Tibial nerve (tissue), 4 donors: ENCODE results near the gene THAP2. TPM values are rescaled to one million over a fixed set of nuclear protein-coding genes. Genes with fewer than 3 reads are reported as not detected.

Experiments
- DNase-seq, 2 donors: peaks; one replicate each; pipeline ENCODE4 v3.0.0-alpha.2; 2019; ENCODE audit warnings: low spot score in 2 of 2
- H3K27ac ChIP-seq, 4 donors: fragments of 200-600 bp; sonication (generic) in 3 of 4; one replicate each; pipeline ENCODE4 v1.5.1; 2017 to 2019; ENCODE audit warnings: mild to moderate bottlenecking in 1 of 4
- H3K27me3 ChIP-seq, 2 donors: fragments of 200-600 bp; sonication (generic) in 1 of 2; one replicate each; pipeline versions ENCODE4 v1.5.1 to v1.6.0; 2017 to 2019
- H3K36me3 ChIP-seq, 3 donors: fragments of 200-600 bp; sonication (generic); one replicate each; pipeline ENCODE4 v1.5.1; 2018 to 2019
- H3K4me1 ChIP-seq, 4 donors: fragments of 200-600 bp; sonication (generic) in 3 of 4; one replicate each; pipeline ENCODE4 v1.5.1; 2017 to 2019
- H3K4me3 ChIP-seq, 4 donors: fragments of 200-600 bp; sonication (generic) in 3 of 4; one replicate each; pipeline ENCODE4 v1.5.1; 2017 to 2019; ENCODE audit warnings: mild to moderate bottlenecking in 1 of 4, moderate library complexity in 1 of 4
- H3K9me3 ChIP-seq, 4 donors: fragments of 200-600 bp; sonication (generic) in 3 of 4; one replicate each; pipeline ENCODE4 v1.5.1; 2017 to 2019
- EP300 ChIP-seq, 2 donors: sonication (generic); formaldehyde crosslinking; IDR thresholded peaks; one replicate each; pipeline ENCODE4 v1.6.1; 2017; ENCODE audit warnings: antibody characterized with exemption in 2 of 2, mild to moderate bottlenecking in 1 of 2
- POLR2A ChIP-seq, 2 donors: fragments of 450-650 bp; IDR thresholded peaks; one replicate each; pipeline ENCODE4 v1.6.1; 2017; ENCODE audit warnings: antibody characterized with exemption in 2 of 2, mild to moderate bottlenecking in 2 of 2, moderate library complexity in 2 of 2
- WGBS, 2 donors: methylation state at CpG; one replicate each; pipeline ENCODE4 v1.1.5; 2018; 5-methylcytosine and 5-hydroxymethylcytosine counted together
- total RNA-seq, 4 donors: library from RNA; depleted of rRNA; stranded (reverse); fragments of >200 nt; gene quantifications; one replicate each; pipeline ENCODE4 v1.1.0, GENCODE V29; 2016
- TF ChIP-seq, protein P1 (sequence below), 5 experiments: fragments of 200-600 bp in 3 of 5; fragments of 450-650 bp in 2 of 5; sonication (generic) in 3 of 5; IDR thresholded peaks; one replicate each; pipeline ENCODE4 v1.5.1; 2016 to 2019; ENCODE audit warnings: antibody characterized with exemption in 5 of 5, mild to moderate bottlenecking in 3 of 5, moderate library complexity in 2 of 5

The THAP2 gene
- total RNA-seq, 4 donors from 2014 or later = 2.1 to 5.0 (median 2.3) TPM

DNA sequence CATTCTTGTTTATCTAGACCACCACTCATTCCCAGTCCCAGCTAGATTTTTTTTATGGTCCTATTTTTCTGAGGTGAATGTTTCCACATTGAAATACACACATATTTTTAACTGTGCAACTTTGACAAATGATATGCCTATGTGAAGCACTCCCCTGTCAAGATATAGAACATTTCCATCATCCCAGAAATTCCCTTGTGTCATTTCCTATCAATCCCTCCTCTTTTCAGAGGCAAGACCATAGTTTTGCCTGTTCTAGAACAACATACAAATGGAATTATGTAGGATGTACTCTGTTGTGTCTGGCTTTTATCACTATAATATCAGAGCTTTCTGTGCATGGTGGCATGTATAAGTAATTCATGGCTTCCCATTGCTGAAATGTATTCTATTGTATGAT, 54.5 kb downstream of the THAP2 start:
- H3K36me3 ChIP-seq = no peaks in the 10 kb centered on the region
- no peak overlapping the region for H3K27ac ChIP-seq
- H3K27me3 ChIP-seq = no peaks in the 10 kb centered on the region
- H3K4me3 ChIP-seq = no peak overlapping the region
- H3K4me1 ChIP-seq = no peaks in the 10 kb centered on the region
- TF ChIP-seq, protein P1, sequence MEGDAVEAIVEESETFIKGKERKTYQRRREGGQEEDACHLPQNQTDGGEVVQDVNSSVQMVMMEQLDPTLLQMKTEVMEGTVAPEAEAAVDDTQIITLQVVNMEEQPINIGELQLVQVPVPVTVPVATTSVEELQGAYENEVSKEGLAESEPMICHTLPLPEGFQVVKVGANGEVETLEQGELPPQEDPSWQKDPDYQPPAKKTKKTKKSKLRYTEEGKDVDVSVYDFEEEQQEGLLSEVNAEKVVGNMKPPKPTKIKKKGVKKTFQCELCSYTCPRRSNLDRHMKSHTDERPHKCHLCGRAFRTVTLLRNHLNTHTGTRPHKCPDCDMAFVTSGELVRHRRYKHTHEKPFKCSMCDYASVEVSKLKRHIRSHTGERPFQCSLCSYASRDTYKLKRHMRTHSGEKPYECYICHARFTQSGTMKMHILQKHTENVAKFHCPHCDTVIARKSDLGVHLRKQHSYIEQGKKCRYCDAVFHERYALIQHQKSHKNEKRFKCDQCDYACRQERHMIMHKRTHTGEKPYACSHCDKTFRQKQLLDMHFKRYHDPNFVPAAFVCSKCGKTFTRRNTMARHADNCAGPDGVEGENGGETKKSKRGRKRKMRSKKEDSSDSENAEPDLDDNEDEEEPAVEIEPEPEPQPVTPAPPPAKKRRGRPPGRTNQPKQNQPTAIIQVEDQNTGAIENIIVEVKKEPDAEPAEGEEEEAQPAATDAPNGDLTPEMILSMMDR (IDR thresholded peaks at IDR 0.05) = no peak
- TF ChIP-seq POLR2A (IDR thresholded peaks at IDR 0.05) = no peak
- no peak for TF ChIP-seq EP300 (IDR thresholded peaks at IDR 0.05)
- H3K9me3 ChIP-seq = peaks cover 0 to 31% (median 0%) of the 10 kb centered on the region in 4 donors
- no peak for DNase-seq

GRCh38 chr12:71719647-71720370, 55.7 kb downstream of the THAP2 start:
- no peak for DNase-seq
- Histone ChIP-seq H3K4me1 (no peaks in the 10 kb centered on the region), H3K27ac (no peak overlapping the region), H3K4me3 (no peak overlapping the region), H3K27me3 (no peaks in the 10 kb centered on the region), H3K36me3 (no peaks in the 10 kb centered on the region), H3K9me3 (peaks cover 0 to 19% (median 0%) of the 10 kb centered on the region in 4 donors)
- WGBS, 2 donors = 74 to 80% methylated on average over 5 of the region's 5 CpGs
- TF ChIP-seq POLR2A (IDR thresholded peaks at IDR 0.05) (no peak), EP300 (IDR thresholded peaks at IDR 0.05) (no peak)
- TF ChIP-seq, protein P1 (IDR thresholded peaks at IDR 0.05) = no peak

- Histone ChIP-seq H3K9me3 (no peaks in the 10 kb centered on the region), H3K4me3 (no peak overlapping the region), H3K27me3 (no peaks in the 10 kb centered on the region), H3K36me3 (no peaks in the 10 kb centered on the region), H3K4me1 (no peaks in the 10 kb centered on the region), H3K27ac (no peak overlapping the region)
- WGBS, 2 donors = 86 to 97% methylated on average over 4 of the region's 4 CpGs
- DNase-seq = peak in 1 of 2 donors; percentile 23
- peak in 1 of 2 donors; percentile 19 for TF ChIP-seq EP300 (IDR thresholded peaks at IDR 0.05)
- TF ChIP-seq, protein P1 (IDR thresholded peaks at IDR 0.05) = no peak
Observed at GRCh38 chr12:71721783-71722505, 57.8 kb downstream of the THAP2 start.

GRCh38 chr12:71725011-71725410, 60.9 kb downstream of the THAP2 start:
- TF ChIP-seq POLR2A (IDR thresholded peaks at IDR 0.05) = no peak
- peak in 1 of 2 donors; percentile 59 for TF ChIP-seq EP300 (IDR thresholded peaks at IDR 0.05)
- peak in 1 of 2 donors; percentile 38 for DNase-seq
- Histone ChIP-seq H3K36me3 (no peaks in the 10 kb centered on the region), H3K4me3 (no peak overlapping the region), H3K9me3 (no peaks in the 10 kb centered on the region), H3K27me3 (no peaks in the 10 kb centered on the region), H3K4me1 (no peaks in the 10 kb centered on the region), H3K27ac (no peak overlapping the region)
- WGBS, 2 donors = 64 to 68% methylated on average over 3 of the region's 3 CpGs

DNA sequence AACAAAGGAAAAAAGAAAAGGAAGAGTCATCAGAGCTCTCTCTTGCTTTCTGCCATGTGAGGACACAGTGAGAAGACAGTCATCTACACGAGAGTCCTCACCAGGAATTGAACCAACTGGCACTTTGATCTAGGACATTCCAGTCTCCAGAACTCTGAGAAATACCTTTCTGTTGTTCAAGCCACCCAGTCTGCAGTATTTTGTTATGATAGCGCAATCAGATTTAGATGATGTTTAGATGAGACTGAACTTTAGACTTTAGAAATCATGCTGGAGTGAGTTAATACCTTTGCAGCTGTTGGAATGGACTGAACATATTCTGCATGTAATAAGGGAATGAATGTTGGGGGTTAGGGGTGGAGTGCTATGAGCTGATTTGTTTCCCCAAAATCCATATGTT, 62.4 kb downstream of the THAP2 start:
- no peaks in the 10 kb centered on the region for H3K27me3 ChIP-seq
- WGBS, 2 donors = 79 to 90% methylated on average over 2 of the region's 2 CpGs
- no peak for DNase-seq
- TF ChIP-seq, protein P1 (IDR thresholded peaks at IDR 0.05) = no peak
- TF ChIP-seq POLR2A (IDR thresholded peaks at IDR 0.05) (no peak), EP300 (IDR thresholded peaks at IDR 0.05) (no peak)
- H3K4me1 ChIP-seq = no peaks in the 10 kb centered on the region
- no peak overlapping the region for H3K4me3 ChIP-seq
- no peak overlapping the region for H3K27ac ChIP-seq
- no peaks in the 10 kb centered on the region for H3K36me3 ChIP-seq
- H3K9me3 ChIP-seq = no peaks in the 10 kb centered on the region
